Stimulated activated CD4-positive, alpha-beta T cell treated with anti-CD3 and anti-CD28 coated beads, Interleukin-1b, Interleukin-23, amount 100 ng/mL, for 48 hours (primary cell): ENCODE measurements around the gene ANKRD23.

Source experiments
- DNase-seq: peaks from one replicate; pipeline ENCODE4 v3.0.0-alpha.2; 2020

ANKRD23 gene

GRCh38 chr2:96792772-96793749 is 50.8 kb downstream of the ANKRD23 start:
- DNase-seq: no peak

- no peak for DNase-seq
These were observed 54.6 kb downstream of the ANKRD23 start for GRCh38 chr2:96789245-96789617.

- no peak for DNase-seq
These were observed 55.2 kb downstream of the ANKRD23 start for GRCh38 chr2:96788442-96789244.
